B cell (primary cell): ENCODE data around the gene TANC1. TPM values are rescaled to one million over a fixed set of nuclear protein-coding genes. Genes with fewer than 3 reads are reported as not detected.
A peak's percentile ranks its signal among the peaks of the same experiment; 100 is the strongest.

ENCODE experiments used
- ATAC-seq: fragments of 200-7000 bp; cut with Tn5 transposase; one replicate; pipeline ENCODE4 v1.10.0; 2021; ENCODE audit warnings: low read depth, mild to moderate bottlenecking, moderate number of reproducible peaks, moderate library complexity
- CTCF ChIA-PET: fragments of 350-600 bp; sonication (Branson Sonifier 250); formaldehyde crosslinking; loops from one replicate; lab custom pipeline; 2021; ENCODE audit warnings: antibody characterized with exemption, inconsistent platforms; lab: Charles Lee
- POLR2A ChIA-PET: fragments of 350-600 bp; sonication (Branson Sonifier 250); formaldehyde crosslinking; loops from one replicate; lab custom pipeline; 2021; ENCODE audit warnings: antibody characterized with exemption; lab: Charles Lee
- DNase-seq: peaks from one replicate; pipeline ENCODE4 v3.0.0; 2013
- H2AFZ ChIP-seq: 2 replicates; pipeline ENCODE4 v1.6.1; 2012; ENCODE audit warnings: mild to moderate bottlenecking, low read depth, low read length; ENCODE audit not compliant: insufficient read depth, poor library complexity, severe bottlenecking
- H3K27ac ChIP-seq, 2 donors: 1 replicate in 1 of 2; 2 replicates in 1 of 2; pipeline ENCODE4 v1.5.1; 2012 to 2013; ENCODE audit warnings: low read length in 2 of 2, mild to moderate bottlenecking in 2 of 2, moderate library complexity in 1 of 2
- H3K27me3 ChIP-seq, 4 experiments: fragments of 200-600 bp in 1 of 4; sonication (generic) in 1 of 4; replicated peaks in 1 of 4; 1 replicate in 2 of 4; 2 replicates in 2 of 4; pipeline versions ENCODE4 v1.6.1 to v1.7.0; 2013 to 2016; ENCODE audit warnings: low read length in 3 of 4, mild to moderate bottlenecking in 2 of 4, mixed read lengths in 1 of 4, moderate library complexity in 1 of 4; ENCODE audit not compliant: insufficient read depth in 4 of 4, control insufficient read depth in 3 of 4; ENCODE audit errors: control extremely low read depth in 1 of 4
- H3K36me3 ChIP-seq, 2 experiments: replicated peaks in 1 of 2; 1 replicate in 1 of 2; 2 replicates in 1 of 2; pipeline versions ENCODE4 v1.6.1 to v1.7.1; 2013; ENCODE audit warnings: low read length in 1 of 2; ENCODE audit not compliant: insufficient read depth in 2 of 2, control insufficient read depth in 1 of 2; ENCODE audit errors: control extremely low read depth in 1 of 2, extremely low read depth in 1 of 2
- H3K4me1 ChIP-seq, 2 donors: fragments of 200-600 bp in 1 of 2; sonication (generic) in 1 of 2; 1 replicate in 1 of 2; 2 replicates in 1 of 2; pipeline versions ENCODE4 v1.5.1 to v1.6.1; 2013 to 2017; ENCODE audit warnings: low read length in 2 of 2; ENCODE audit not compliant: control insufficient read depth in 2 of 2, insufficient read depth in 2 of 2
- H3K4me2 ChIP-seq: replicated peaks from 2 replicates; pipeline ENCODE3; 2012; ENCODE audit warnings: mild to moderate bottlenecking, low read depth, low read length; ENCODE audit not compliant: poor library complexity, severe bottlenecking
- H3K4me3 ChIP-seq, 5 experiments: fragments of 200-600 bp in 1 of 5; sonication (generic) in 1 of 5; 1 replicate in 3 of 5; 2 replicates in 2 of 5; pipeline versions ENCODE4 v1.5.1 to v1.7.0; 2011 to 2016; ENCODE audit warnings: low read length in 4 of 5, mild to moderate bottlenecking in 4 of 5, low read depth in 2 of 5, control low read depth in 1 of 5, moderate library complexity in 1 of 5; ENCODE audit not compliant: insufficient read depth in 1 of 5; ENCODE audit errors: control extremely low read depth in 1 of 5, extremely low read depth in 1 of 5
- H3K79me2 ChIP-seq: fragments of 200-600 bp; sonication (generic); one replicate; pipeline ENCODE4 v1.6.0; 2016; ENCODE audit warnings: low read length; ENCODE audit not compliant: control insufficient read depth, insufficient read depth
- H3K9ac ChIP-seq: fragments of 200-600 bp; sonication (generic); 2 replicates; pipeline ENCODE4 v1.6.1; 2017; ENCODE audit warnings: mild to moderate bottlenecking, low read length, moderate library complexity
- H3K9me3 ChIP-seq, 3 donors: one replicate each; pipeline versions ENCODE4 v1.6.1 to v1.7.1; 2013; ENCODE audit warnings: low read length in 2 of 3; ENCODE audit not compliant: control insufficient read depth in 2 of 3, insufficient read depth in 1 of 3; ENCODE audit errors: control extremely low read depth in 1 of 3
- H4K20me1 ChIP-seq: 2 replicates; pipeline ENCODE4 v1.6.0; 2012; ENCODE audit warnings: mild to moderate bottlenecking, low read length; ENCODE audit not compliant: insufficient read depth, control insufficient read depth, poor library complexity, severe bottlenecking
- H3K27ac Mint-ChIP-seq: one replicate; pipeline ENCODE4 v1.8.0; 2021; ENCODE audit warnings: mixed read lengths
- H3K27me3 Mint-ChIP-seq: one replicate; pipeline ENCODE4 v1.8.0; 2021; ENCODE audit warnings: mixed read lengths
- H3K4me1 Mint-ChIP-seq: one replicate; pipeline ENCODE4 v1.8.0; 2021; ENCODE audit warnings: mixed read lengths
- H3K4me3 Mint-ChIP-seq: one replicate; pipeline ENCODE4 v1.8.0; 2021; ENCODE audit warnings: mixed read lengths
- H3K9me3 Mint-ChIP-seq: one replicate; pipeline ENCODE4 v1.8.0; 2022; ENCODE audit warnings: mixed read lengths; ENCODE audit not compliant: insufficient read depth
- EZH2 ChIP-seq: IDR thresholded peaks from 2 replicates; pipeline ENCODE4 v1.6.1; 2012; ENCODE audit warnings: borderline replicate concordance, low read depth, mild to moderate bottlenecking, moderate library complexity, low read length; ENCODE audit not compliant: insufficient read depth, poor library complexity, severe bottlenecking
- WGBS: methylation state at CpG from one replicate; pipeline ENCODE4 v1.1.5; 2013; ENCODE audit warnings: missing lambda C conversion rate; ENCODE audit not compliant: insufficient coverage; 5-methylcytosine and 5-hydroxymethylcytosine counted together
- intact Hi-C: fragments of 100-400 bp; cut with micrococcal nuclease; formaldehyde crosslinking; loops from one replicate; pipeline ENCODE4 v1.10.0; 2022
- polyA plus RNA-seq: library from polyadenylated mRNA; depleted of rRNA; stranded (reverse); fragments of >200 nt; gene quantifications from 2 replicates; pipeline ENCODE4 v1.2.3, GENCODE V29; 2012
- total RNA-seq, 2 donors: library from RNA; stranded (reverse); fragments of 120-200 nt in 1 of 2; gene quantifications; 1 replicate in 1 of 2; 2 replicates in 1 of 2; pipeline versions ENCODE4 v1.2.3 to v1.2.4, GENCODE V29; 2013 to 2022
- TF ChIP-seq, protein P1 (sequence below): fragments of 200-600 bp; IDR thresholded peaks from one replicate; pipeline ENCODE4 v1.8.0; 2022; ENCODE audit warnings: antibody characterized with exemption, mild to moderate bottlenecking

The TANC1 gene
- total and polyA plus RNA-seq, 2 donors (not counting 1 experiment from before 2014, with no cell fraction given), result 0.13 TPM; not detected in 1

DNA sequence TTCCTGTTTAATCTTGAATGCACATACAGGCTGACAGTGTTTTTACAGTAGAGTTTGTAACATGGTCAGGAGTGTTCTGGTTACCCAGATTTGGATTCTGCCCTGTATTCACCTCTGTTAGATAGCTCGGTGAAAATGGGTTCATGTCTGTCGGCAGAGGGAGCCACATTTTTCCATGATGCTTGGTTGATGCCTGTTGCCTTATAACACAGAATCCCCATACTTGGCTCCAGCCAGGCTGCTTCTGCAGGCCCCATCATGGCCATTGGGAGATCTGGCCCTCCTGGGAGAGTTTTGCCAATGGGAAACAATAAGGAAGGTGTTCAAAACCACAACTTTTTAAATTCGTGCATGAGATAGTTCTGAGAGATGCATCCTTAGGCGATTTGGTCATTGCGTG, 240.0 kb downstream of the TANC1 start:
- WGBS, result no CpG with 5 or more reads among the region's 5 CpGs
- no peak overlapping the region for H3K27ac Mint-ChIP-seq
- intact Hi-C loops, result no loop called here
- H3K27me3 Mint-ChIP-seq, result no peaks in the 10 kb centered on the region
- Histone ChIP-seq H3K27ac (no peak overlapping the region), H3K4me1 (peaks cover 11 to 12% of the 10 kb centered on the region in 2 donors), H3K27me3 (no peaks in the 10 kb centered on the region), H3K9ac (no peak overlapping the region), H3K4me2 (no peak overlapping the region), H3K36me3 (no peaks in the 10 kb centered on the region), H3K9me3 (no peaks in the 10 kb centered on the region), H3K4me3 (no peak overlapping the region), H4K20me1 (no peaks in the 10 kb centered on the region), H3K79me2 (no peaks in the 10 kb centered on the region), H2AFZ (no peak overlapping the region)
- ATAC-seq (no peak), DNase-seq (no peak)
- H3K4me3 Mint-ChIP-seq, result no peak overlapping the region
- TF ChIP-seq EZH2, result no peak
- TF ChIP-seq, protein P1, sequence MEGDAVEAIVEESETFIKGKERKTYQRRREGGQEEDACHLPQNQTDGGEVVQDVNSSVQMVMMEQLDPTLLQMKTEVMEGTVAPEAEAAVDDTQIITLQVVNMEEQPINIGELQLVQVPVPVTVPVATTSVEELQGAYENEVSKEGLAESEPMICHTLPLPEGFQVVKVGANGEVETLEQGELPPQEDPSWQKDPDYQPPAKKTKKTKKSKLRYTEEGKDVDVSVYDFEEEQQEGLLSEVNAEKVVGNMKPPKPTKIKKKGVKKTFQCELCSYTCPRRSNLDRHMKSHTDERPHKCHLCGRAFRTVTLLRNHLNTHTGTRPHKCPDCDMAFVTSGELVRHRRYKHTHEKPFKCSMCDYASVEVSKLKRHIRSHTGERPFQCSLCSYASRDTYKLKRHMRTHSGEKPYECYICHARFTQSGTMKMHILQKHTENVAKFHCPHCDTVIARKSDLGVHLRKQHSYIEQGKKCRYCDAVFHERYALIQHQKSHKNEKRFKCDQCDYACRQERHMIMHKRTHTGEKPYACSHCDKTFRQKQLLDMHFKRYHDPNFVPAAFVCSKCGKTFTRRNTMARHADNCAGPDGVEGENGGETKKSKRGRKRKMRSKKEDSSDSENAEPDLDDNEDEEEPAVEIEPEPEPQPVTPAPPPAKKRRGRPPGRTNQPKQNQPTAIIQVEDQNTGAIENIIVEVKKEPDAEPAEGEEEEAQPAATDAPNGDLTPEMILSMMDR, result no peak
- ChIA-PET CTCF (no interaction called here), POLR2A (no interaction called here)
- no peaks in the 10 kb centered on the region for H3K9me3 Mint-ChIP-seq
- peaks cover 14% of the 10 kb centered on the region for H3K4me1 Mint-ChIP-seq

DNA sequence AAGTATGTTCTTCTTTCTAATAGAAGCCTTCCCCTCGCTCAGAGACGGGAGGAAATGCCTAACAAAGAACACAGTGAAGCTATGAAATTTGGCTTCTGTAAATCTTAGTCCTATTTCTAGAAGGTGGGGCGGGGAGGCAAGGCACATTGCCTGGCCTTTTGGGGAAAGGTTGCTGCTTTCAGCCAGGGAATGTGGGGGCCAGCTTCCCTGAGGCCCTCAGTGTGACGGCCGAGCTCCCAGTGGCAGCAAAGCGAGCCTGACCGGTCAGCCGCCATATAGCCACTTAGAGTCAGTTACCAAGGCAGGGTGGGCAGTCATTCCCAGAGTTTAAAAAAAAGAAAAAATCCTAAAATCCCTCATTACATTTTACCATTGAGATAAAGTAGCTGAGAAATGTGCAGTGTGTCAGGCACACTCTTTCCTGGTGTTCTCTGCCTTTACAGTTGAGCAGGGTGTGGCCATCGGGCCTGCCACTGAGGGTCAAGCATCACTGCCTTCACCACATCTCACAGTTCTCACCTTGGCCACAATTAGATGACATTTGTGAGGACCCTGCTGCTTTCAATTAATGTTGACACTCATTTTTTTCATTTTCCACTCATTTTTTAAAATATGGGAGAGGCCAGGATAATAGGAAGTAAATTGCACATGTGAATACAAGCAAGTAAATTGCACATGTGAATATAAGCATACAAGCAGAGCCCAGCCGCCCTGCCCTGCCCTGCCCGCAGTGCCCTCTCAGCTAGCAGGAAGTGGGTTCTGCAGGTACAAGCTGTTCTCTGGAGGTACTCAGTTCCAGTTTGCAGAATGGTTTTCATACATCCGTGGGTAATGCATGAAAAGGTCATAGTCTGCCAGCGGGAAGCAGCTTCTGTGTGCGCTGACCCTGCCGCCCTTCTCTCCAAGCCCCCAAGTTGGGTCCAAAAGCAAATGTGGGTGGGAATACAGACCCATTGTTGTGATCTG, 241.2 kb downstream of the TANC1 start:
- DNase-seq (peak; percentile 18), ATAC-seq (peak; percentile 80)
- Mint-ChIP-seq H3K9me3 (no peaks in the 10 kb centered on the region), H3K4me1 (peaks cover 14% of the 10 kb centered on the region), H3K27me3 (no peaks in the 10 kb centered on the region), H3K27ac (no peak overlapping the region), H3K4me3 (peak overlapping the region; percentile 23)
- Histone ChIP-seq H3K27me3 (no peaks in the 10 kb centered on the region), H2AFZ (peak overlapping the region; percentile 12), H3K4me1 (peaks cover 11 to 12% of the 10 kb centered on the region in 2 donors), H3K4me2 (peak overlapping the region; percentile 41), H4K20me1 (no peaks in the 10 kb centered on the region), H3K9ac (no peak overlapping the region), H3K4me3 (peak overlapping the region in 1 of 5 experiments; percentile 9), H3K36me3 (no peaks in the 10 kb centered on the region), H3K79me2 (no peaks in the 10 kb centered on the region), H3K27ac (no peak overlapping the region), H3K9me3 (no peaks in the 10 kb centered on the region)
- POLR2A ChIA-PET, result no interaction called here
- TF ChIP-seq, protein P1, result no peak
- TF ChIP-seq EZH2, result no peak
- WGBS, result 66% methylated on average over 7 of the region's 15 CpGs
- intact Hi-C loops, result no loop called here
- CTCF ChIA-PET, result interaction anchor here (1.0 kb wide), 1 partner anchor 10 kb away, joined by 3 read pairs; no protein-coding TSS in a partner anchor
